GM23338 (cell line): ENCODE data around the gene RPA3.

ENCODE experiments used
- CREB1 ChIP-seq: fragments of 250-450 bp; sonication (Bioruptor Pico); IDR thresholded peaks from 2 replicates; pipeline ENCODE4 v1.5.0; 2020; ENCODE audit warnings: low read depth, mild to moderate bottlenecking, moderate library complexity
- EZH2 ChIP-seq: fragments of 200-600 bp; sonication (generic); IDR thresholded peaks from one replicate; pipeline ENCODE4 v1.8.0; 2017; ENCODE audit warnings: antibody characterized with exemption, mild to moderate bottlenecking, low read depth; ENCODE audit not compliant: unreplicated experiment
- JUNB ChIP-seq: IDR thresholded peaks from one replicate; pipeline ENCODE4 v1.6.1; 2016; ENCODE audit warnings: antibody characterized with exemption; ENCODE audit not compliant: unreplicated experiment
- POLR2AphosphoS5 ChIP-seq: IDR thresholded peaks from 2 replicates; pipeline ENCODE4 v1.6.1; 2016; ENCODE audit warnings: antibody characterized with exemption, low read depth
- TF ChIP-seq, protein P1 (sequence below), 2 experiments: fragments of 200-600 bp in 1 of 2; sonication (generic) in 1 of 2; conservative IDR thresholded peaks; 2 replicates each; pipeline versions ENCODE4 v1.5.1 to v1.6.1; 2016 to 2017; ENCODE audit warnings: antibody characterized with exemption in 2 of 2, low read depth in 2 of 2, mild to moderate bottlenecking in 2 of 2, moderate library complexity in 1 of 2
- TF ChIP-seq, protein P2 (sequence below): IDR thresholded peaks from one replicate; pipeline ENCODE4 v1.6.1; 2018; ENCODE audit warnings: antibody characterized with exemption; ENCODE audit not compliant: unreplicated experiment

DNA sequence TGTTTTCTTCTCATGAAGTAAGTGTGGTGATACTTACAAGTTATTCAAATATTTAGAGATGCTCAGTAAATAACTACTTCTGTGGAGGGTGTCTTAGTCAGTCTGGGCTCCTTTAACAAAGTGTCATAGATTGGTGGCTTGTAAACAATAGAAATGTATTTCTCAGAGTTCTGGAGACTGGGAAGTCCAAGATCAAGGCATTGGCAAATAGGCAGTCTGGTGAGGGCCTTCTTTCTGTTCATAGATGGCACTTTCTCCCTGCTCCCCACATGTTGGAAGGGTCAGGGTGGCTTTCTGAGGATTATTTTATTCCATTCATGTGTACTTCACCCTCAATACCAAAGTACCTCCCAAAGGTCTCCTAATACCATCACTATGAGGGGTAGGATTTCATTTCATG, 18.4 kb downstream of the RPA3 start:
- TF ChIP-seq, protein P1, sequence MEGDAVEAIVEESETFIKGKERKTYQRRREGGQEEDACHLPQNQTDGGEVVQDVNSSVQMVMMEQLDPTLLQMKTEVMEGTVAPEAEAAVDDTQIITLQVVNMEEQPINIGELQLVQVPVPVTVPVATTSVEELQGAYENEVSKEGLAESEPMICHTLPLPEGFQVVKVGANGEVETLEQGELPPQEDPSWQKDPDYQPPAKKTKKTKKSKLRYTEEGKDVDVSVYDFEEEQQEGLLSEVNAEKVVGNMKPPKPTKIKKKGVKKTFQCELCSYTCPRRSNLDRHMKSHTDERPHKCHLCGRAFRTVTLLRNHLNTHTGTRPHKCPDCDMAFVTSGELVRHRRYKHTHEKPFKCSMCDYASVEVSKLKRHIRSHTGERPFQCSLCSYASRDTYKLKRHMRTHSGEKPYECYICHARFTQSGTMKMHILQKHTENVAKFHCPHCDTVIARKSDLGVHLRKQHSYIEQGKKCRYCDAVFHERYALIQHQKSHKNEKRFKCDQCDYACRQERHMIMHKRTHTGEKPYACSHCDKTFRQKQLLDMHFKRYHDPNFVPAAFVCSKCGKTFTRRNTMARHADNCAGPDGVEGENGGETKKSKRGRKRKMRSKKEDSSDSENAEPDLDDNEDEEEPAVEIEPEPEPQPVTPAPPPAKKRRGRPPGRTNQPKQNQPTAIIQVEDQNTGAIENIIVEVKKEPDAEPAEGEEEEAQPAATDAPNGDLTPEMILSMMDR (conservative IDR thresholded peaks at IDR 0.05; ENCODE audit: low read depth in 2 of 2) = no peak
- no peak for TF ChIP-seq POLR2AphosphoS5
- TF ChIP-seq, protein P2, sequence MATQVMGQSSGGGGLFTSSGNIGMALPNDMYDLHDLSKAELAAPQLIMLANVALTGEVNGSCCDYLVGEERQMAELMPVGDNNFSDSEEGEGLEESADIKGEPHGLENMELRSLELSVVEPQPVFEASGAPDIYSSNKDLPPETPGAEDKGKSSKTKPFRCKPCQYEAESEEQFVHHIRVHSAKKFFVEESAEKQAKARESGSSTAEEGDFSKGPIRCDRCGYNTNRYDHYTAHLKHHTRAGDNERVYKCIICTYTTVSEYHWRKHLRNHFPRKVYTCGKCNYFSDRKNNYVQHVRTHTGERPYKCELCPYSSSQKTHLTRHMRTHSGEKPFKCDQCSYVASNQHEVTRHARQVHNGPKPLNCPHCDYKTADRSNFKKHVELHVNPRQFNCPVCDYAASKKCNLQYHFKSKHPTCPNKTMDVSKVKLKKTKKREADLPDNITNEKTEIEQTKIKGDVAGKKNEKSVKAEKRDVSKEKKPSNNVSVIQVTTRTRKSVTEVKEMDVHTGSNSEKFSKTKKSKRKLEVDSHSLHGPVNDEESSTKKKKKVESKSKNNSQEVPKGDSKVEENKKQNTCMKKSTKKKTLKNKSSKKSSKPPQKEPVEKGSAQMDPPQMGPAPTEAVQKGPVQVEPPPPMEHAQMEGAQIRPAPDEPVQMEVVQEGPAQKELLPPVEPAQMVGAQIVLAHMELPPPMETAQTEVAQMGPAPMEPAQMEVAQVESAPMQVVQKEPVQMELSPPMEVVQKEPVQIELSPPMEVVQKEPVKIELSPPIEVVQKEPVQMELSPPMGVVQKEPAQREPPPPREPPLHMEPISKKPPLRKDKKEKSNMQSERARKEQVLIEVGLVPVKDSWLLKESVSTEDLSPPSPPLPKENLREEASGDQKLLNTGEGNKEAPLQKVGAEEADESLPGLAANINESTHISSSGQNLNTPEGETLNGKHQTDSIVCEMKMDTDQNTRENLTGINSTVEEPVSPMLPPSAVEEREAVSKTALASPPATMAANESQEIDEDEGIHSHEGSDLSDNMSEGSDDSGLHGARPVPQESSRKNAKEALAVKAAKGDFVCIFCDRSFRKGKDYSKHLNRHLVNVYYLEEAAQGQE = no peak
- no peak for TF ChIP-seq JUNB
- no peak for TF ChIP-seq EZH2
- TF ChIP-seq CREB1 = no peak
